Brain microvascular endothelial cell (primary cell): ENCODE results near the gene GLA.

Experiments used
- DNase-seq: peaks from one replicate; pipeline ENCODE4 v3.0.0-alpha.2; 2020
- H3K27ac ChIP-seq: fragments of 250-450 bp; sonication (Bioruptor Pico); 2 replicates; pipeline ENCODE4 v1.5.1; 2020; ENCODE audit warnings: mild to moderate bottlenecking, moderate library complexity
- H3K27me3 ChIP-seq: fragments of 250-450 bp; sonication (Bioruptor Pico); replicated peaks from 2 replicates; pipeline ENCODE4 v1.5.1; 2020; ENCODE audit warnings: mild to moderate bottlenecking
- H3K36me3 ChIP-seq: fragments of 250-450 bp; sonication (Bioruptor Pico); replicated peaks from 2 replicates; pipeline ENCODE4 v1.5.1; 2020; ENCODE audit warnings: mild to moderate bottlenecking
- H3K4me3 ChIP-seq: 2 replicates; pipeline ENCODE4 v1.5.1; 2011; ENCODE audit warnings: low read depth, mild to moderate bottlenecking, control low read depth, low read length, moderate library complexity
- CTCF ChIP-seq: IDR thresholded peaks from 2 replicates; pipeline ENCODE4 v1.5.1; 2011; ENCODE audit warnings: low read depth, mild to moderate bottlenecking, moderate library complexity, low read length, control low read depth, inconsistent platforms; ENCODE audit errors: missing control alignments
- in situ Hi-C: cut with HindIII; loops from 2 replicates; pipeline ENCODE4 v1.10.0; 2017; ENCODE audit warnings: low sequenced_read_pairs, low pct_ligation_motif_present

GLA gene

GRCh38 chrX:101409043-101409442, 1.3 kb upstream of the GLA start:
- H3K27ac ChIP-seq = peak overlapping the region; percentile 99
- no peak for TF ChIP-seq CTCF

GRCh38 chrX:101408532-101408841, 762 bp upstream of the GLA start:
- no peak for DNase-seq
- no peak for TF ChIP-seq CTCF
- Histone ChIP-seq H3K27me3 (no peaks in the 10 kb centered on the region), H3K4me3 (peak overlapping the region; percentile 64), H3K36me3 (no peaks in the 10 kb centered on the region), H3K27ac (peak overlapping the region; percentile 99)
- in situ Hi-C loops = no loop called here

More at GRCh38 chrX:101409043-101409442, 1.3 kb upstream of the GLA start:
- no peak for DNase-seq
- in situ Hi-C loops = no loop called here
- H3K27me3 ChIP-seq = no peaks in the 10 kb centered on the region
- no peaks in the 10 kb centered on the region for H3K36me3 ChIP-seq
- H3K4me3 ChIP-seq = peak overlapping the region; percentile 64

- Histone ChIP-seq H3K27ac (peak overlapping the region; percentile 61), H3K36me3 (peaks cover 2% of the 10 kb centered on the region), H3K27me3 (no peaks in the 10 kb centered on the region), H3K4me3 (peak overlapping the region; percentile 82)
- DNase-seq = no peak
- in situ Hi-C loops = no loop called here
- no peak for TF ChIP-seq CTCF
Observed at GRCh38 chrX:101407167-101407747, 468 bp downstream of the GLA start.

- Histone ChIP-seq H3K4me3 (no peak overlapping the region), H3K36me3 (peaks cover 12% of the 10 kb centered on the region), H3K27me3 (no peaks in the 10 kb centered on the region), H3K27ac (no peak overlapping the region)
- TF ChIP-seq CTCF = no peak
- in situ Hi-C loops = no loop called here
- no peak for DNase-seq
Observed at GRCh38 chrX:101399825-101400224, 7.9 kb downstream of the GLA start.

GRCh38 chrX:101398694-101399093, 9.0 kb downstream of the GLA start:
- Histone ChIP-seq H3K4me3 (no peak overlapping the region), H3K36me3 (peaks cover 12% of the 10 kb centered on the region), H3K27ac (no peak overlapping the region), H3K27me3 (no peaks in the 10 kb centered on the region)
- TF ChIP-seq CTCF = no peak
- in situ Hi-C loops = no loop called here
- DNase-seq = no peak

GRCh38 chrX:101397779-101398178, 9.9 kb downstream of the GLA start:
- DNase-seq = peak; percentile 56
- Histone ChIP-seq H3K36me3 (peaks cover 17% of the 10 kb centered on the region), H3K27ac (peak overlapping the region; percentile 60), H3K27me3 (no peaks in the 10 kb centered on the region), H3K4me3 (no peak overlapping the region)
- in situ Hi-C loops = no loop called here
- no peak for TF ChIP-seq CTCF
